ENCODE measurements around the gene ZNF205.
"Not testable (repeated sequence)": the region's sequence is repeated elsewhere in the genome, so short reads cannot be mapped to it uniquely, and the experiment has no call there.

ZNF205 gene

DNA sequence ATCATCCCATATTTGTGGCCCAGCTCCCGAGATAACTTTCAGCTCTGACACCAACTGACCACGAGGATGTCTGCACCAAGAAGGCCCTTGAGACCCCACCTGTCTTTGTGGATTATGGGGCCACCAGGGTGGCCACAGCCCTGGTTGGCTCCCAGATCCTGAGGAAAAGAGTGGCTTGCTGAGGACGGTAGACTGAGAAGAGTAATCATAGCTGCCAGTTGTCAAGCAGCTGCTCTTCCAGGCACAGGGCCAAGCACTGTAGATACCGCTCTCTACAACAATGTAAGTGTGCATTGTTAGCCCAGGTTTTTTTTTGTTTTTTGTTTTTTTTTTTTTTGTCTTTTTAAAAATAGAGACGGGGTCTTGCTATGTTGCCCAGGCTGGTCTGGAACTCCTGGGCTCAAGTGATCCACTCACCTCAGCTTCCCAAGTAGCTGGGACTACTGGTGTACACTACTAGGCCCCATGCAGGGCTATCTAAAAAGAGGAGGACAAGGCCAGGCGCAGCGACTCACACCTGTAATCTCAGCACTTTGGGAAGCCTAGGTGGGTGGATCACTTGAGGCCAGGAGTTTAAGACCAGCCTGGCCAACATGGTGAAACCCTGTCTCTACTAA is 9.6 kb downstream of the ZNF205 start:
- intact Hi-C loops (cut with DNase I), result no loop called here
- no peak for DNase-seq

DNA sequence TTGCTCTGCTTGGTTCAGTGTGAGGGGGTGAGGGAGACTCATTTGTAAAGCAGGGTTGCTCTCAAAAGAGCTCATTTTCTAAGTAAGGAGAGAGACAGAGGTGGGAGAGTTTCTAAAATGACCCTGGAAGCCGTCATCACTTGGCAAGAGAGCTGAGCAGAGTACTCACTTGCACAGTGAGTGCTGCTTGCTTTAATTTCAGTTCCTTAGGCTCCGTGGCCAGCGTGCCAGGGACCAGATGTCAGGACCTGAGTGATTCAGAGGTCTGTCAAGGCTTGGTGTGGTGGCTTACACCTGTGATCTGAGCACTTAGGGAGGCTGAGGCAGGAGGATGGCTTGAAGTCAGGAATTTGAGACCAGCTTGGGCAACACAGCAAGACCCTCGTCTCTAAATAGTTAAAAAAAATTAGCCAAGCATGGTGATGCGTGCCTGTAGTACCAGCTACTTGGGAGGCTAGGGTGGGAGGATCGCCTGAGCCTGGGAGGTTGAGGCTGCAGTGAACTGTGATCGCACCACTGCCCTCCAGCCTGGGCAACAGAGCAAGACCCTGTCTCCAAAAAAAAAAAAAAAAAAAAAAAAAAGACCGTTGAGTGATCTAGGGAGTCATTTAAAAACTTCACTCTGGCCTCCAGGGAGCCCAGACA is 10.7 kb downstream of the ZNF205 start:
- intact Hi-C loops (cut with DNase I), result no loop called here
- peak in 1 of 42 donors; percentile 48 for DNase-seq

GRCh38 chr16:3123986-3124886 is 11.8 kb downstream of the ZNF205 start:
- peak; percentile 94 to 99 (median 98) for DNase-seq
- intact Hi-C loops (cut with DNase I), result no loop called here

DNA sequence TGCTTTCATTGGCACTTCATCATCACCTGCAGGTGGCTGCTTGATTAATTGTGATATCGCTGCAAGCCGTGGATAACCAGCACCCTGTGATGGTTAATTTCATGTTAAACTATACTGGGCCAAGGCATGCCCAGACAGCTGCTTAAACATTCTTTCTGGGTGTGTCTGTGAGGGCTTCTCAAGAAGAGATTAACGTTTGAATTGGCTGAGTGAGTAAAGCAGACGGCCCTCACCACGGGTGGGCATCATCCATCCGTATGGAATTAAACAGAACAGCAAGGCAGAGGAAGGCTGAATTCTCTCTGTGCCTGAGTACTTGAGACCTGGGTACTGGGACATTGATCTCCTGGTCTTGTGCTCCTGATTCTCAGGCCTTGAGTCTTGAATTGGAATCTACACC is 15.4 kb downstream of the ZNF205 start:
- intact Hi-C loops (cut with DNase I), result loop anchor here (2.0 kb wide), 1 partner anchor 69 kb away; no protein-coding TSS in a partner anchor
- no peak for DNase-seq

GRCh38 chr16:3129137-3130131 is 17.0 kb downstream of the ZNF205 start:
- DNase-seq, result peak; percentile 51 to 90 (median 80)
- intact Hi-C loops (cut with DNase I), result no loop called here

DNA sequence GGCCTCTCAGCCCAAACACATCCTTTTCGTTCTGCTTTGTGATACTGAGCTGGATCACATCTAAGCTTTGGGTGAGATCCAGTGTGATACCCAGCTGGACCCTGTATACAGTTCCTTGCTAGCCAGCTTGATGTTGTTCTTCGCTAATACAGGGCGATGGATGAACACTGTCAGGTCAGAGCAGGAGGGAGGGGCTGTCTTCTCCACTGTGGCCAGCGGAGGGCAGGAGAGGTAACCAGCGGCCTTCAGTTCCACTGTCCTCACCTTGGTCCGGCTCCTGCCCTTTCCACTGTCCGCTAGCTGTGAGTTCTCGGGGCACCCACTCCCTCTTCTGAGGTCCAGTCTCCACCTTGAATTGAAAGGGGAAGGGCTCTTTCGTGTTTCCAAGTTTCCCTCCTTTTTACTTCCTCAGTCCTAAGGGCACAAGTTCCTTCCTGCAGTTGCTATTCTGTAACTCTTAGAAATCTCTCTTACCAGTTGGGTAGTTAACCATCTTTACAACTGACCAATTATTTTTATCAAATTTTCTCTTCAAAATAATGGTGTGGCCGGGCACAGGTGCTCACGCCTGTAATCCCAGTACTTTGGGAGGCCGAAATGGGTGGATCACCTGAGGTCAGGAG is 19.5 kb downstream of the ZNF205 start:
- intact Hi-C loops (cut with DNase I), result no loop called here
- no peak for DNase-seq

DNA sequence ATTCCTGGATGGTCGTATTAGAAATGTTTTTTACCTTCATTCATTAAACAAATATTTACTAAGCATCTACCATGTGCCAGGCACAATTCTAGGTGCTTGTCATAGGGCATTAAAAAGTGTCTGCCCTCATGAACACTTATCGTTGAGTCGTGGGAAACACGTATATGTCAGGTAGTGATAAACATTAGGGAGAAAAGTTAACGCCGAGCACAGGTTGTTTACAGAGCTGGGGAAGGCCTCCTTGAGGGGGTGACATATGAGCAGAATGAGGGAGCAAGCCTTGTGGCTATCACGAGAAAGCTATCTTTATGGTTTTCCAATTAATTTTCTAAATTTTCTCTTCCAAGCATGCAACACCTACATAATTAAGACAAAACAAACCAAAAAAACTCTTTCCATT is 21.5 kb downstream of the ZNF205 start:
- intact Hi-C loops (cut with DNase I), result no loop called here
- no peak for DNase-seq

DNA sequence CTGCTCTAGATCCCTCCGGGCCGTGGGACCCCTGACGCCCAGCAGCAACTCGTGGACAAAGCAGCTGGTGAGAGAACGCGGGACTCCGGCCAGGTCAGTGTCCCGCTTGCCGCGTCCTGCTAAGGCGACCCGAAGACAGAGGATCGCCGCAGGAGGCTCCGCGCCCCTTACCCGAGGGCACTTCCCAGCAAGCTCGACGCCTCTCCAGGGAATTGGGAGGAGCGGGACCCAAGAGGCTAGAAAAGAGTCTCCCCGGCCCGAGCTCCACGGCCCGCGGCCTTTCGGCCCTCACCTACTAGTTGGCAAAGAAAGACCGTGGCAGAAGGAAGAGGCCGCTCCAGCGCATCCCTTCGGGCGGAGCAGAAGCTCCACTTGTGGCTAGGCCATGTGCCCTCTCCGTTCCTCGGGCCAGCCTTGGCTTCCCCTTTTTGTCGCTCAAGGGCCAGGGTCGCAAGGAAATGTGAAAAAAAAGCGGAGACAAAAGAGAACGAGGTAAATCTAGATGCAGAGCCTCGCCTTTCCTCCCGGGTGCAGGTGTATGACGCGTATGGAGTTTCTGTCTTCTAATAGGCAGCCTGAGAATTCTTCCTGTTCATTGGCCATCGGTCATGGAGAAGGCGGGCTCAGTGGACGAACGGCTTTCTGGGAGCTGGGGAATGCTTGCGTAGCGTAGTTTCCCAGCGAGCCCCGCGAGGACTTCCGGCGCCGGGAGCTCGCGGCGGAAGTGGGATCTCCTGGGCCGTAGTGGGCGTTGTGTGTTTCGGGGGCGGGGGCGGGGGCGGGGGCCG is 22.1 kb downstream of the ZNF205 start, which contains the start of gene ZNF213:
Gene ZNF213, plus strand, starts transcription at position 692 of the 788 bp plus-strand sequence. CDS start 2,252 bp downstream, outside the sequence.
- intact Hi-C loops (cut with DNase I), result no loop called here

DNA sequence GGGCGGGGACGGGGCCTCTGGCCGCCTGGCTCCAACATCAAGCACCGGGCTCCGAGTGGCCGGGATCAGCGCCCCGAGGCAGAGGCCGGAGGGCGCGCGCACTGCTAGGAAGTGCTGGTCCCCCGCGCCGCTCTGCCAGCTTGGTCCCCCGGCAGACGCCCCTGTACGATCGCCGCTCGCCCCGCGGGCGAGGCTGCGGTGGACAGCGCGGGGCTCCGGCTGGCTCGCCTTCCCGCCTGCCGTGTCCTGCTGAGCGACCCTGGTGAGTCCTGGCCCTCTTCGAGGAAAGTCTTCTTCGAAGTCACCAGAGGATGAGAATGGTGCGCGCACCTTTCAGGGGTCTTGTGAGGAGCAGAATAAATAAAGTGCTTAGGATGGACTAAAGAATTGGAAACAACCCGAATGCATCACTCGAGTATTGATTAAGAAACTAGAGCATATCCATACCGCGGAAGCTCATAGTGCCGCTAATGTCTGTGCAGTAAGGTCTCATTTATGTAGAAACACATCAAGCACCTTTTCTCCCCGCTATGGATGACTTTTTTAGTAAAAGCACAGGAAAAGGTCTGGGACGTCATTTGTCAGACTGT is 22.8 kb downstream of the ZNF205 start:
- intact Hi-C loops (cut with DNase I), result no loop called here
- DNase-seq, result no peak

More for the DNA sequence above, 22.1 kb downstream of the ZNF205 start, which contains the start of gene ZNF213:
- DNase-seq, result peak; percentile 91 to 98 (median 96)

DNA sequence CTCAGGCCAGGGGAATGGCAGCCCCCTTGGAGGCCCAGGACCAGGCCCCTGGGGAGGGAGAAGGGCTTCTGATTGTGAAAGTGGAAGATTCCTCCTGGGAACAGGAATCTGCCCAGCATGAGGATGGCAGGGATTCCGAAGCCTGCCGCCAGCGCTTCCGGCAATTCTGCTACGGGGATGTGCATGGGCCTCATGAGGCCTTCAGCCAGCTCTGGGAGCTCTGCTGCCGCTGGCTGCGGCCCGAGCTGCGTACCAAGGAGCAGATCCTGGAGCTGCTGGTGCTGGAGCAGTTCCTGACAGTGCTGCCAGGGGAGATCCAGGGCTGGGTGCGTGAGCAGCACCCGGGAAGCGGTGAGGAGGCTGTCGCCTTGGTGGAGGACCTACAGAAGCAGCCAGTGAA is 24.9 kb downstream of the ZNF205 start:
- intact Hi-C loops (cut with DNase I), result no loop called here
- DNase-seq, result no peak

GRCh38 chr16:3138342-3138741 is 26.0 kb downstream of the ZNF205 start:
- intact Hi-C loops (cut with DNase I), result no loop called here
- DNase-seq, result no peak

DNA sequence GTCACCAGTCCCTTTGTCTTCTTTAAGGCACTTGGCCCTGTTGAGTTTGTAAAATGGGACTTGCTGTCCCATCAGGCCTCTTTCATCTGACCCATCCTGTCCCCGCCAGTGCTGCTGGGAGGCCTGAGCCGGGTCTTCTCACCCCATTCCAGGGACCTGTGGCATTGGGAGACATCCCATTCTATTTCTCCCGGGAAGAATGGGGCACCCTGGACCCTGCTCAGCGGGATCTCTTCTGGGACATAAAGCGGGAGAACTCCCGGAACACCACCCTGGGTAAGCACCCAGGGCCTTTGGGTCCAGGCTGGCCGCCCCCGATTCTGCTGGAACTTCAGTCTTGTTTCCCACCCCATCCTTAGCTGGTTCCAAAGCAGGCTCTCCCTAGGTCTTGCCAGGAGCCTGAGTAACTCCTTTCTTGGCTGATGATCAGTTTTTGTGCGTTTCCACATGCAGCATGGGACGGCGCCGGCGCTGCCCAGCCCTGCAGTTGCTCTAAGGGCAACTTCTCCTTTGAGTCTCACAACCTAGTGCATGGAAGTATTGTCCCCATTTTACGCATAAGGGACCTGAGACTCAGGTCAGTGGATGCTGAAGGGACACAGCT is 26.5 kb downstream of the ZNF205 start:
- intact Hi-C loops (cut with DNase I), result no loop called here
- DNase-seq, result no peak

GRCh38 chr16:3139561-3139960 is 27.2 kb downstream of the ZNF205 start:
- intact Hi-C loops (cut with DNase I); DNase-seq: not testable (repeated sequence)

GRCh38 chr16:3140603-3141427 is 28.4 kb downstream of the ZNF205 start:
- intact Hi-C loops (cut with DNase I), result no loop called here
- no peak for DNase-seq

GRCh38 chr16:3141781-3142311 is 29.5 kb downstream of the ZNF205 start:
- intact Hi-C loops (cut with DNase I), result no loop called here
- DNase-seq, result no peak
